Stimulated activated CD4-positive, alpha-beta T cell treated with anti-CD3 and anti-CD28 coated beads, Interleukin-15, amount 100 ng/mL, for 1 hour (primary cell): Measurements from ENCODE around the gene SHQ1.

ENCODE experiments used
- DNase-seq, 2 donors: peaks; one replicate each; pipeline ENCODE4 v3.0.0-alpha.2; 2020; ENCODE audit warnings: low read depth in 1 of 2, low spot score in 1 of 2

Gene SHQ1

GRCh38 chr3:72847751-72848702 is at the start of gene SHQ1:
Gene SHQ1, minus strand, starts transcription at chr3:72848445. Its CDS starts 105 bp downstream, at chr3:72848340.
- peak; percentile 81 to 91 for DNase-seq

- DNase-seq = no peak
Observed at GRCh38 chr3:72897758-72898007, 49.4 kb upstream of the SHQ1 start.

GRCh38 chr3:72896996-72897757 is 48.9 kb upstream of the SHQ1 start:
- no peak for DNase-seq

GRCh38 chr3:72894976-72895552 is 46.8 kb upstream of the SHQ1 start:
- DNase-seq = no peak

GRCh38 chr3:72892870-72893269 is 44.6 kb upstream of the SHQ1 start:
- no peak for DNase-seq

- DNase-seq = no peak
Observed at GRCh38 chr3:72892081-72892775, 44.0 kb upstream of the SHQ1 start.

GRCh38 chr3:72891053-72891855 is 43.0 kb upstream of the SHQ1 start:
- no peak for DNase-seq

GRCh38 chr3:72890166-72890925 is 42.1 kb upstream of the SHQ1 start:
- DNase-seq = no peak

GRCh38 chr3:72889310-72890165 is 41.3 kb upstream of the SHQ1 start:
- no peak for DNase-seq

GRCh38 chr3:72888546-72889309 is 40.5 kb upstream of the SHQ1 start:
- no peak for DNase-seq

GRCh38 chr3:72887705-72888545 is 39.7 kb upstream of the SHQ1 start, which contains the start of gene GXYLT2:
Gene GXYLT2, plus strand, starts transcription at chr3:72888046. Its CDS starts 188 bp downstream, at chr3:72888234.
- no peak for DNase-seq

- DNase-seq = no peak
Observed at GRCh38 chr3:72887343-72887704, 39.1 kb upstream of the SHQ1 start.

GRCh38 chr3:72872183-72872582 is 23.9 kb upstream of the SHQ1 start:
- DNase-seq = no peak

GRCh38 chr3:72862314-72863090 is 14.3 kb upstream of the SHQ1 start:
- no peak for DNase-seq

- no peak for DNase-seq
Observed at GRCh38 chr3:72860846-72861245, 12.6 kb upstream of the SHQ1 start.

- DNase-seq = no peak
Observed at GRCh38 chr3:72860053-72860452, 11.8 kb upstream of the SHQ1 start.
